ENCODE data around the gene DAO. TPM values are rescaled to one million over a fixed set of nuclear protein-coding genes. Genes with fewer than 3 reads are reported as not detected.
"Not testable (repeated sequence)": the region's sequence is repeated elsewhere in the genome, so short reads cannot be mapped to it uniquely, and the experiment has no call there.

The DAO gene
- total RNA-seq, 4 donors from 2014 or later = not detected

GRCh38 chr12:108861878-108862587, 17.9 kb upstream of the DAO start:
- DNase-seq (no peak), ATAC-seq (no peak)
- in situ Hi-C loops (cut with MboI; ENCODE audit: low sequenced_read_pairs in 4 of 4) = loop anchor here in 1 of 4 donors (10.0 kb wide), 1 partner anchor 93 kb away; no protein-coding TSS in a partner anchor
- TF ChIP-seq POLR2A (IDR thresholded peaks at IDR 0.05) = no peak
- no peak for TF ChIP-seq CTCF (IDR thresholded peaks at IDR 0.05 in 4 of 5, conservative IDR thresholded peaks at IDR 0.05 in 1 of 5)
- intact Hi-C loops (cut with DNase I; ENCODE audit: low total_unique reads) = no loop called here
- no peak overlapping the region for H3K27ac ChIP-seq
- no peaks in the 10 kb centered on the region for H3K36me3 ChIP-seq
- H3K4me1 ChIP-seq = peaks cover 11% of the 10 kb centered on the region in 2 donors
- H3K9me3 ChIP-seq = no peaks in the 10 kb centered on the region
- H3K27me3 ChIP-seq = no peaks in the 10 kb centered on the region
- no peak overlapping the region for H3K4me3 ChIP-seq

GRCh38 chr12:108862588-108862959, 17.3 kb upstream of the DAO start:
- DNase-seq (no peak), ATAC-seq (no peak)
- H3K27me3 ChIP-seq = no peaks in the 10 kb centered on the region
- TF ChIP-seq CTCF (IDR thresholded peaks at IDR 0.05 in 4 of 5, conservative IDR thresholded peaks at IDR 0.05 in 1 of 5) (no peak), POLR2A (IDR thresholded peaks at IDR 0.05) (no peak)
- H3K27ac ChIP-seq = no peak overlapping the region
- peaks cover 11% of the 10 kb centered on the region in 2 donors for H3K4me1 ChIP-seq
- no peaks in the 10 kb centered on the region for H3K9me3 ChIP-seq
- H3K36me3 ChIP-seq = no peaks in the 10 kb centered on the region
- no peak overlapping the region for H3K4me3 ChIP-seq
- intact Hi-C loops (cut with DNase I; ENCODE audit: low total_unique reads) (no loop called here), in situ Hi-C loops (cut with MboI; ENCODE audit: low sequenced_read_pairs in 4 of 4) (loop anchor here in 1 of 4 donors (10.0 kb wide), 1 partner anchor 92 kb away; no protein-coding TSS in a partner anchor)

GRCh38 chr12:108865169-108865568, 14.7 kb upstream of the DAO start:
- Histone ChIP-seq H3K27ac (no peak overlapping the region), H3K27me3 (no peaks in the 10 kb centered on the region), H3K36me3 (no peaks in the 10 kb centered on the region), H3K9me3 (no peaks in the 10 kb centered on the region), H3K4me3 (no peak overlapping the region), H3K4me1 (no peaks in the 10 kb centered on the region)
- DNase-seq = no peak
- in situ Hi-C loops (cut with MboI; ENCODE audit: low sequenced_read_pairs in 4 of 4) = loop anchor here in 1 of 4 donors (10.0 kb wide), 1 partner anchor 90 kb away; no protein-coding TSS in a partner anchor
- no peak for ATAC-seq
- intact Hi-C loops (cut with DNase I; ENCODE audit: low total_unique reads) = no loop called here
- no peak for TF ChIP-seq POLR2A (IDR thresholded peaks at IDR 0.05)
- TF ChIP-seq CTCF (IDR thresholded peaks at IDR 0.05 in 4 of 5, conservative IDR thresholded peaks at IDR 0.05 in 1 of 5) = no peak

- in situ Hi-C loops (cut with MboI; ENCODE audit: low sequenced_read_pairs in 4 of 4) = loop anchor here in 1 of 4 donors (10.0 kb wide), 1 partner anchor 89 kb away; no protein-coding TSS in a partner anchor
Observed at GRCh38 chr12:108866083-108866482, 13.8 kb upstream of the DAO start.

DNA sequence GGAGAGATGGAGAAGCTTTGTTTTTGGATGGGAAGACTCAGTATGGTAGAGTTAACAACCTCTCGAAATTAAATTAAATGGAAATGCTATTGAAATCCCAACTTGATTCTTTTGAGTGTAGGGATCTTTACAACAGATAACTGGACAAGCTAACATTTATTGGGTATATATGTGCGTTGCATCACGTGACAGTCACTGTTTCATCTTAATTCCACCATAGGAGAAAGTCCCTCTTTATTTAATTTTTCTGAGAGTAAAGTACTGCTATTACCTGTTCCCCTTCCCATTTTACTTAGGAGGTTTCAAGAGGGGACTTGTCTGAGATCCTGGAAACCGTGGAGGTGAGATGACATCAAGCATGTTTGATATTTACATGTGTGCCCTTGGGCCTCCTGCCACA, 11.1 kb upstream of the DAO start:
- Histone ChIP-seq H3K9me3 (no peaks in the 10 kb centered on the region), H3K27me3 (no peaks in the 10 kb centered on the region), H3K4me3 (no peak overlapping the region), H3K36me3 (no peaks in the 10 kb centered on the region), H3K4me1 (no peaks in the 10 kb centered on the region), H3K27ac (no peak overlapping the region)
- ATAC-seq (no peak), DNase-seq (no peak)
- in situ Hi-C loops (cut with MboI; ENCODE audit: low sequenced_read_pairs in 4 of 4) = loop anchor here in 1 of 4 donors (10.0 kb wide), 1 partner anchor 86 kb away; no protein-coding TSS in a partner anchor
- TF ChIP-seq CTCF (IDR thresholded peaks at IDR 0.05 in 4 of 5, conservative IDR thresholded peaks at IDR 0.05 in 1 of 5) = no peak
- no peak for TF ChIP-seq POLR2A (IDR thresholded peaks at IDR 0.05)
- intact Hi-C loops (cut with DNase I; ENCODE audit: low total_unique reads) = no loop called here

More at GRCh38 chr12:108866083-108866482, 13.8 kb upstream of the DAO start:
- DNase-seq; H3K4me1 ChIP-seq; H3K27me3 ChIP-seq; H3K27ac ChIP-seq; ATAC-seq; intact Hi-C loops (cut with DNase I; ENCODE audit: low total_unique reads); H3K36me3 ChIP-seq; H3K4me3 ChIP-seq; H3K9me3 ChIP-seq: not testable (repeated sequence)
